ENCODE results near the gene PRKD2.

Gene PRKD2

GRCh38 chr19:46739290-46739771 lies 22.4 kb upstream of the PRKD2 start:
- Histone ChIP-seq H3K9ac (ENCODE audit: low read length) (no peak overlapping the region), H3K36me3 (ENCODE audit: control insufficient read depth, insufficient read depth, low read length, severe bottlenecking) (peaks cover 22% of the 10 kb centered on the region), H3K27me3 (replicated peaks; ENCODE audit: control insufficient read depth, insufficient read depth, low read length) (no peaks in the 10 kb centered on the region), H3K4me3 (ENCODE audit: low read length) (no peak overlapping the region), H3K4me1 (ENCODE audit: control insufficient read depth, insufficient read depth, low read length) (peaks cover 17% of the 10 kb centered on the region), H3K9me3 (ENCODE audit: control insufficient read depth, low read length) (no peaks in the 10 kb centered on the region)
- no peak for DNase-seq (ENCODE audit: low read depth)

GRCh38 chr19:46737761-46738171 lies 20.9 kb upstream of the PRKD2 start:
- no peak for DNase-seq (ENCODE audit: low read depth)
- H3K4me1 ChIP-seq (ENCODE audit: control insufficient read depth, insufficient read depth, low read length) = peaks cover 13% of the 10 kb centered on the region
- no peak overlapping the region for H3K9ac ChIP-seq (ENCODE audit: low read length)
- H3K27me3 ChIP-seq (replicated peaks; ENCODE audit: control insufficient read depth, insufficient read depth, low read length) = no peaks in the 10 kb centered on the region
- H3K36me3 ChIP-seq (ENCODE audit: control insufficient read depth, insufficient read depth, low read length, severe bottlenecking) = peaks cover 37% of the 10 kb centered on the region
- H3K4me3 ChIP-seq (ENCODE audit: low read length) = no peak overlapping the region
- no peaks in the 10 kb centered on the region for H3K9me3 ChIP-seq (ENCODE audit: control insufficient read depth, low read length)

- Histone ChIP-seq H3K4me1 (ENCODE audit: control insufficient read depth, insufficient read depth, low read length) (peaks cover 13% of the 10 kb centered on the region), H3K36me3 (ENCODE audit: control insufficient read depth, insufficient read depth, low read length, severe bottlenecking) (peaks cover 42% of the 10 kb centered on the region), H3K9ac (ENCODE audit: low read length) (no peak overlapping the region), H3K27me3 (replicated peaks; ENCODE audit: control insufficient read depth, insufficient read depth, low read length) (no peaks in the 10 kb centered on the region), H3K4me3 (ENCODE audit: low read length) (no peak overlapping the region), H3K9me3 (ENCODE audit: control insufficient read depth, low read length) (no peaks in the 10 kb centered on the region)
- no peak for DNase-seq (ENCODE audit: low read depth)
These were observed 20.4 kb upstream of the PRKD2 start for GRCh38 chr19:46737298-46737654.

- no peak overlapping the region for H3K4me3 ChIP-seq (ENCODE audit: low read length)
- no peaks in the 10 kb centered on the region for H3K9me3 ChIP-seq (ENCODE audit: control insufficient read depth, low read length)
- H3K9ac ChIP-seq (ENCODE audit: low read length) = peak overlapping the region; percentile 3
- H3K4me1 ChIP-seq (ENCODE audit: control insufficient read depth, insufficient read depth, low read length) = peaks cover 13% of the 10 kb centered on the region
- DNase-seq (ENCODE audit: low read depth) = no peak
- H3K27me3 ChIP-seq (replicated peaks; ENCODE audit: control insufficient read depth, insufficient read depth, low read length) = no peaks in the 10 kb centered on the region
- H3K36me3 ChIP-seq (ENCODE audit: control insufficient read depth, insufficient read depth, low read length, severe bottlenecking) = peaks cover 47% of the 10 kb centered on the region
These were observed 19.8 kb upstream of the PRKD2 start for GRCh38 chr19:46736531-46737297.

- no peak for DNase-seq (ENCODE audit: low read depth)
- H3K4me3 ChIP-seq (ENCODE audit: low read length) = no peak overlapping the region
- peaks cover 67% of the 10 kb centered on the region for H3K36me3 ChIP-seq (ENCODE audit: control insufficient read depth, insufficient read depth, low read length, severe bottlenecking)
- H3K9ac ChIP-seq (ENCODE audit: low read length) = no peak overlapping the region
- H3K4me1 ChIP-seq (ENCODE audit: control insufficient read depth, insufficient read depth, low read length) = peaks cover 13% of the 10 kb centered on the region
- no peaks in the 10 kb centered on the region for H3K27me3 ChIP-seq (replicated peaks; ENCODE audit: control insufficient read depth, insufficient read depth, low read length)
- no peaks in the 10 kb centered on the region for H3K9me3 ChIP-seq (ENCODE audit: control insufficient read depth, low read length)
These were observed 16.9 kb upstream of the PRKD2 start for GRCh38 chr19:46733690-46734292.

- no peak overlapping the region for H3K9ac ChIP-seq (ENCODE audit: low read length)
- no peak overlapping the region for H3K4me3 ChIP-seq (ENCODE audit: low read length)
- H3K27me3 ChIP-seq (replicated peaks; ENCODE audit: control insufficient read depth, insufficient read depth, low read length) = no peaks in the 10 kb centered on the region
- H3K9me3 ChIP-seq (ENCODE audit: control insufficient read depth, low read length) = no peaks in the 10 kb centered on the region
- H3K36me3 ChIP-seq (ENCODE audit: control insufficient read depth, insufficient read depth, low read length, severe bottlenecking) = peaks cover 67% of the 10 kb centered on the region
- no peak for DNase-seq (ENCODE audit: low read depth)
- peaks cover 13% of the 10 kb centered on the region for H3K4me1 ChIP-seq (ENCODE audit: control insufficient read depth, insufficient read depth, low read length)
These were observed 16.2 kb upstream of the PRKD2 start for GRCh38 chr19:46732966-46733689.

GRCh38 chr19:46732172-46732938 lies 15.4 kb upstream of the PRKD2 start:
- H3K36me3 ChIP-seq (ENCODE audit: control insufficient read depth, insufficient read depth, low read length, severe bottlenecking) = peaks cover 68% of the 10 kb centered on the region
- DNase-seq (ENCODE audit: low read depth) = no peak
- no peak overlapping the region for H3K9ac ChIP-seq (ENCODE audit: low read length)
- H3K4me1 ChIP-seq (ENCODE audit: control insufficient read depth, insufficient read depth, low read length) = peaks cover 13% of the 10 kb centered on the region
- no peaks in the 10 kb centered on the region for H3K27me3 ChIP-seq (replicated peaks; ENCODE audit: control insufficient read depth, insufficient read depth, low read length)
- H3K4me3 ChIP-seq (ENCODE audit: low read length) = no peak overlapping the region
- H3K9me3 ChIP-seq (ENCODE audit: control insufficient read depth, low read length) = no peaks in the 10 kb centered on the region

GRCh38 chr19:46731584-46731983 lies 14.7 kb upstream of the PRKD2 start:
- Histone ChIP-seq H3K4me1 (ENCODE audit: control insufficient read depth, insufficient read depth, low read length) (peaks cover 9% of the 10 kb centered on the region), H3K9me3 (ENCODE audit: control insufficient read depth, low read length) (no peaks in the 10 kb centered on the region), H3K36me3 (ENCODE audit: control insufficient read depth, insufficient read depth, low read length, severe bottlenecking) (peaks cover 69% of the 10 kb centered on the region), H3K4me3 (ENCODE audit: low read length) (no peak overlapping the region), H3K9ac (ENCODE audit: low read length) (no peak overlapping the region), H3K27me3 (replicated peaks; ENCODE audit: control insufficient read depth, insufficient read depth, low read length) (no peaks in the 10 kb centered on the region)
- no peak for DNase-seq (ENCODE audit: low read depth)

- H3K27me3 ChIP-seq (replicated peaks; ENCODE audit: control insufficient read depth, insufficient read depth, low read length) = no peaks in the 10 kb centered on the region
- H3K36me3 ChIP-seq (ENCODE audit: control insufficient read depth, insufficient read depth, low read length, severe bottlenecking) = peaks cover 73% of the 10 kb centered on the region
- H3K9ac ChIP-seq (ENCODE audit: low read length) = no peak overlapping the region
- H3K4me1 ChIP-seq (ENCODE audit: control insufficient read depth, insufficient read depth, low read length) = peaks cover 8% of the 10 kb centered on the region
- peak; percentile 80 for DNase-seq (ENCODE audit: low read depth)
- H3K4me3 ChIP-seq (ENCODE audit: low read length) = no peak overlapping the region
- H3K9me3 ChIP-seq (ENCODE audit: control insufficient read depth, low read length) = no peaks in the 10 kb centered on the region
These were observed 14.1 kb upstream of the PRKD2 start for GRCh38 chr19:46731007-46731501.

GRCh38 chr19:46730595-46730994 lies 13.7 kb upstream of the PRKD2 start:
- DNase-seq (ENCODE audit: low read depth) = no peak
- peaks cover 78% of the 10 kb centered on the region for H3K36me3 ChIP-seq (ENCODE audit: control insufficient read depth, insufficient read depth, low read length, severe bottlenecking)

More at GRCh38 chr19:46730595-46730994, 13.7 kb upstream of the PRKD2 start:
- Histone ChIP-seq H3K9ac (ENCODE audit: low read length) (no peak overlapping the region), H3K27me3 (replicated peaks; ENCODE audit: control insufficient read depth, insufficient read depth, low read length) (no peaks in the 10 kb centered on the region), H3K4me1 (ENCODE audit: control insufficient read depth, insufficient read depth, low read length) (peaks cover 8% of the 10 kb centered on the region), H3K9me3 (ENCODE audit: control insufficient read depth, low read length) (no peaks in the 10 kb centered on the region), H3K4me3 (ENCODE audit: low read length) (no peak overlapping the region)
